Fibroblast of pulmonary artery (primary cell): ENCODE data around the gene VPS13D.

Source experiments
- DNase-seq: peaks from one replicate; pipeline ENCODE4 v3.0.0-alpha.2; 2010; ENCODE audit warnings: low read depth
- H3K4me3 ChIP-seq: replicated peaks from 2 replicates; pipeline ENCODE4 v1.5.1; 2011; ENCODE audit warnings: low read depth, mild to moderate bottlenecking, control low read depth, low read length, moderate library complexity
- CTCF ChIP-seq: IDR thresholded peaks from 2 replicates; pipeline ENCODE4 v1.5.1; 2011; ENCODE audit warnings: mild to moderate bottlenecking, control low read depth, low read length, inconsistent platforms; ENCODE audit errors: missing control alignments

Gene VPS13D

GRCh38 chr1:12552111-12552888 is 322.5 kb downstream of the VPS13D start:
- DNase-seq = no peak
- no peak for TF ChIP-seq CTCF

GRCh38 chr1:12552951-12553921 is 323.4 kb downstream of the VPS13D start:
- TF ChIP-seq CTCF = no peak
- no peak for DNase-seq
- no peak overlapping the region for H3K4me3 ChIP-seq

More at GRCh38 chr1:12552111-12552888, 322.5 kb downstream of the VPS13D start:
- H3K4me3 ChIP-seq = no peak overlapping the region

GRCh38 chr1:12553963-12554362 is 324.1 kb downstream of the VPS13D start:
- no peak for DNase-seq
- no peak for TF ChIP-seq CTCF
- no peak overlapping the region for H3K4me3 ChIP-seq

GRCh38 chr1:12554521-12555305 is 324.9 kb downstream of the VPS13D start:
- no peak for TF ChIP-seq CTCF

GRCh38 chr1:12555411-12556367 is 325.9 kb downstream of the VPS13D start:
- no peak for TF ChIP-seq CTCF
- DNase-seq = no peak
- no peak overlapping the region for H3K4me3 ChIP-seq

More at GRCh38 chr1:12554521-12555305, 324.9 kb downstream of the VPS13D start:
- H3K4me3 ChIP-seq = no peak overlapping the region
- DNase-seq = no peak
